Measurements from ENCODE around the gene PRKCH. TPM values are rescaled to one million over a fixed set of nuclear protein-coding genes. Genes with fewer than 3 reads are reported as not detected.

PRKCH gene
- total and polyA plus RNA-seq, 2 of the 13 experiments (the other 11 are each of a cell fraction or from before 2014, with no cell fraction given) = 0.48 to 1.3 TPM

DNA sequence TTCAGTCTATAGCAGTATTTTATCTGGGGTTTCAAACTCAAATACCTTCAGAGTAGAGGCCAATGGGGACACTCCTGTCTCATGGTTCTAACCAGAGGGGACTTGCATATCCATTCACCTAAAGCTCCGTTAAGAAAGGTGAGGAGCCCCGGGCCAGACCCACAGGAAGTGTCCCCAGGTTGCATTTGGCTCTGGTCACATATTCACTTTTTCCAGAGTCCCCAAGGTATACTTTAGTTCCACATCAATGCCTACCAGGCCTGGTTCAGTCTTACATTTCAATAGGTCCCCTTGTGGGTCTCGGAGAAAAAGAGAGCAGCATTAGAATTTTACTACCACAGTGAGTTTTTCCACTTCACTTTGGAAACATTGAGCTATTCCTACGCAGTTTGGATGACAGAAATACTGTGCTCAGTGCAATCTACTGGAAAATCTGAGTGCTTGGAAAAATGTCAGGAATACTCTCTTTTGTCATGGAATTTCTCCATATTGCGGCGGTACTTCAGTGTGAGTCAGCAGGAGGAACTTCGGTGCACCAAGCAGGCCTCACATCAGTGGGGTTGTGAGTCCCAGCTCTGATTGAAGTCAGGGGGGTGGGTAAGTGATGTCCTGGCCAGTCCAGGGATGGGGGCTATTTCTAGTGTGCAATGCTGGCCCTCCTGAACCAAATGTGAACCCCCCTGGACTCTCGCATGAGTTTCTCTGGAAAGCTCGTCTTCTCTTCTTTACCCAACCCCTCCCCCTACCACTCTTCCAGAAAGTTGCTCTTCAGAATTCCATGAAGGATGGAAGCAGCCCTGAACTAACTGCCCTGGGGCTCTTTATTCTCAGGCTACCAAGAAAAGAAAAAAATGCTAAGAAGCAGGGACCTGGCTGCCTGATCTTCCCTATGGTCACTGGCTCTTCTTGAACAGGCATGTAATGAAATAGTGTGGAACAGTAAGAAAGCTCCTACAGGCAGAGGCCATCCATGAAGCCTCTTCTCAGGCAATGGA lies 184.7 kb downstream of the PRKCH start:
- no peak for DNase-seq (ENCODE audit: low spot score)
- Histone ChIP-seq H3K36me3 (replicated peaks in 1 of 2; ENCODE audit: control insufficient read depth in 1 of 2, insufficient read depth in 2 of 2, low read length in 2 of 2) (no peaks in the 10 kb centered on the region), H2AFZ (ENCODE audit: low read length) (no peak overlapping the region), H3K79me2 (ENCODE audit: insufficient read depth, low read length) (no peaks in the 10 kb centered on the region), H3K4me3 (replicated peaks in 1 of 3; ENCODE audit: insufficient read depth in 1 of 3, low read depth in 2 of 3, low read length in 3 of 3) (no peak overlapping the region), H3K4me1 (ENCODE audit: insufficient read depth, low read length) (peaks cover 28% of the 10 kb centered on the region), H4K20me1 (ENCODE audit: insufficient read depth, low read length) (no peaks in the 10 kb centered on the region), H3K27me3 (ENCODE audit: control insufficient read depth in 1 of 2, insufficient read depth in 2 of 2, low read length in 2 of 2) (no peaks in the 10 kb centered on the region), H3K9ac (ENCODE audit: insufficient read depth, low read depth, low read length) (no peak overlapping the region), H3K27ac (ENCODE audit: extremely low read length, insufficient read depth, low read length) (no peak overlapping the region), H3K4me2 (ENCODE audit: low read depth, low read length) (no peak overlapping the region), H3K9me3 (ENCODE audit: low read length) (no peaks in the 10 kb centered on the region)
- no TSS peak for BruUV-seq (replicated peaks)
- intact Hi-C loops (cut with micrococcal nuclease; ENCODE audit: unreplicated experiment) = no loop called here
- in situ Hi-C loops (cut with HindIII; ENCODE audit: extremely low pct_ligation_motif_present, low pct_unique_long_range_greater_than_20kb) = no loop called here
- no peak for FAIRE-seq
- ChIA-PET CTCF (ENCODE audit: low intra/inter-chr PET ratio, low total read pairs) (no interaction called here), POLR2A (no interaction called here)
- ATAC-seq = no peak
- 98% methylated on average over 9 of the region's 9 CpGs for WGBS (ENCODE audit: low lambda C conversion rate)
- TF ChIP-seq ATM (IDR thresholded peaks at IDR 0.05; ENCODE audit: borderline replicate concordance) (no peak), FIP1L1 (IDR thresholded peaks at IDR 0.05; ENCODE audit: borderline replicate concordance, insufficient read depth, low read depth, low read length) (no peak), ZSCAN31 (CRISPR knock-in tag; IDR thresholded peaks at IDR 0.05; ENCODE audit: low read depth) (no peak), KLF12 (CRISPR knock-in tag; IDR thresholded peaks at IDR 0.05; ENCODE audit: borderline replicate concordance) (no peak), FOXK1 (CRISPR knock-in tag; IDR thresholded peaks at IDR 0.05; ENCODE audit: borderline replicate concordance, low read depth) (no peak), ZNF354B (CRISPR knock-in tag; IDR thresholded peaks at IDR 0.05) (no peak), ZKSCAN1 (IDR thresholded peaks at IDR 0.05; ENCODE audit: low read length) (no peak), CC2D1A (CRISPR knock-in tag; IDR thresholded peaks at IDR 0.05) (no peak), SRF (IDR thresholded peaks at IDR 0.05; ENCODE audit: low read depth, low read length) (no peak), ZNF839 (CRISPR knock-in tag; IDR thresholded peaks at IDR 0.05; ENCODE audit: borderline replicate concordance) (no peak), TSC22D2 (CRISPR knock-in tag; IDR thresholded peaks at IDR 0.05; ENCODE audit: borderline replicate concordance) (no peak)
- TF ChIP-seq, protein P1, sequence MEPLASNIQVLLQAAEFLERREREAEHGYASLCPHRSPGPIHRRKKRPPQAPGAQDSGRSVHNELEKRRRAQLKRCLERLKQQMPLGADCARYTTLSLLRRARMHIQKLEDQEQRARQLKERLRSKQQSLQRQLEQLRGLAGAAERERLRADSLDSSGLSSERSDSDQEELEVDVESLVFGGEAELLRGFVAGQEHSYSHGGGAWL (CRISPR knock-in tag; IDR thresholded peaks at IDR 0.05) = no peak
- TF ChIP-seq, protein P2, sequence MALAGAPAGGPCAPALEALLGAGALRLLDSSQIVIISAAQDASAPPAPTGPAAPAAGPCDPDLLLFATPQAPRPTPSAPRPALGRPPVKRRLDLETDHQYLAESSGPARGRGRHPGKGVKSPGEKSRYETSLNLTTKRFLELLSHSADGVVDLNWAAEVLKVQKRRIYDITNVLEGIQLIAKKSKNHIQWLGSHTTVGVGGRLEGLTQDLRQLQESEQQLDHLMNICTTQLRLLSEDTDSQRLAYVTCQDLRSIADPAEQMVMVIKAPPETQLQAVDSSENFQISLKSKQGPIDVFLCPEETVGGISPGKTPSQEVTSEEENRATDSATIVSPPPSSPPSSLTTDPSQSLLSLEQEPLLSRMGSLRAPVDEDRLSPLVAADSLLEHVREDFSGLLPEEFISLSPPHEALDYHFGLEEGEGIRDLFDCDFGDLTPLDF (CRISPR knock-in tag; IDR thresholded peaks at IDR 0.05) = no peak
- TF ChIP-seq, protein P3, sequence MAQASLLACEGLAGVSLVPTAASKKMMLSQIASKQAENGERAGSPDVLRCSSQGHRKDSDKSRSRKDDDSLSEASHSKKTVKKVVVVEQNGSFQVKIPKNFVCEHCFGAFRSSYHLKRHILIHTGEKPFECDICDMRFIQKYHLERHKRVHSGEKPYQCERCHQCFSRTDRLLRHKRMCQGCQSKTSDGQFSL (CRISPR knock-in tag; IDR thresholded peaks at IDR 0.05) = no peak
- TF ChIP-seq, protein P4, sequence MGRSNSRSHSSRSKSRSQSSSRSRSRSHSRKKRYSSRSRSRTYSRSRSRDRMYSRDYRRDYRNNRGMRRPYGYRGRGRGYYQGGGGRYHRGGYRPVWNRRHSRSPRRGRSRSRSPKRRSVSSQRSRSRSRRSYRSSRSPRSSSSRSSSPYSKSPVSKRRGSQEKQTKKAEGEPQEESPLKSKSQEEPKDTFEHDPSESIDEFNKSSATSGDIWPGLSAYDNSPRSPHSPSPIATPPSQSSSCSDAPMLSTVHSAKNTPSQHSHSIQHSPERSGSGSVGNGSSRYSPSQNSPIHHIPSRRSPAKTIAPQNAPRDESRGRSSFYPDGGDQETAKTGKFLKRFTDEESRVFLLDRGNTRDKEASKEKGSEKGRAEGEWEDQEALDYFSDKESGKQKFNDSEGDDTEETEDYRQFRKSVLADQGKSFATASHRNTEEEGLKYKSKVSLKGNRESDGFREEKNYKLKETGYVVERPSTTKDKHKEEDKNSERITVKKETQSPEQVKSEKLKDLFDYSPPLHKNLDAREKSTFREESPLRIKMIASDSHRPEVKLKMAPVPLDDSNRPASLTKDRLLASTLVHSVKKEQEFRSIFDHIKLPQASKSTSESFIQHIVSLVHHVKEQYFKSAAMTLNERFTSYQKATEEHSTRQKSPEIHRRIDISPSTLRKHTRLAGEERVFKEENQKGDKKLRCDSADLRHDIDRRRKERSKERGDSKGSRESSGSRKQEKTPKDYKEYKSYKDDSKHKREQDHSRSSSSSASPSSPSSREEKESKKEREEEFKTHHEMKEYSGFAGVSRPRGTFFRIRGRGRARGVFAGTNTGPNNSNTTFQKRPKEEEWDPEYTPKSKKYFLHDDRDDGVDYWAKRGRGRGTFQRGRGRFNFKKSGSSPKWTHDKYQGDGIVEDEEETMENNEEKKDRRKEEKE (IDR thresholded peaks at IDR 0.05) = no peak
- TF ChIP-seq, protein P5, sequence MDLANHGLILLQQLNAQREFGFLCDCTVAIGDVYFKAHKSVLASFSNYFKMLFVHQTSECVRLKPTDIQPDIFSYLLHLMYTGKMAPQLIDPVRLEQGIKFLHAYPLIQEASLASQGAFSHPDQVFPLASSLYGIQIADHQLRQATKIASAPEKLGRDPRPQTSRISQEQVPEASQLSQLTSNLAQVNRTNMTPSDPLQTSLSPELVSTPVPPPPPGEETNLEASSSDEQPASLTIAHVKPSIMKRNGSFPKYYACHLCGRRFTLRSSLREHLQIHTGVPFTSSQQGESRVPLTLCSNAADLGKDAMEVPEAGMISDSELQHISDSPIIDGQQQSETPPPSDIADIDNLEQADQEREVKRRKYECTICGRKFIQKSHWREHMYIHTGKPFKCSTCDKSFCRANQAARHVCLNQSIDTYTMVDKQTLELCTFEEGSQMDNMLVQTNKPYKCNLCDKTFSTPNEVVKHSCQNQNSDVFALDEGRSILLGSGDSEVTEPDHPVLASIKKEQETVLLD (CRISPR knock-in tag; IDR thresholded peaks at IDR 0.05; ENCODE audit: low read depth) = no peak
